Astrocyte of the cerebellum (primary cell): ENCODE data around the gene NRG4.

Source experiments
- DNase-seq: peaks from one replicate; pipeline ENCODE4 v3.0.0-alpha.2; 2011; ENCODE audit warnings: low read depth
- H3K4me3 ChIP-seq: 2 replicates; pipeline ENCODE4 v1.5.1; 2011; ENCODE audit warnings: mild to moderate bottlenecking, low read depth, low read length, moderate library complexity
- CTCF ChIP-seq: IDR thresholded peaks from 2 replicates; pipeline ENCODE4 v1.5.1; 2012; ENCODE audit warnings: low read length, low read depth, moderate library complexity, mild to moderate bottlenecking; ENCODE audit errors: missing control alignments
- in situ Hi-C: cut with HindIII; loops from 2 replicates; pipeline ENCODE4 v1.10.0; 2017; ENCODE audit warnings: low sequenced_read_pairs

NRG4 gene

GRCh38 chr15:75947092-75947491, 65.1 kb downstream of the NRG4 start:
- H3K4me3 ChIP-seq = no peak overlapping the region
- in situ Hi-C loops = loop anchor here (5.0 kb wide), 1 partner anchor 50 kb away; no protein-coding TSS in a partner anchor
- no peak for DNase-seq
- no peak for TF ChIP-seq CTCF

GRCh38 chr15:75945953-75946352, 66.3 kb downstream of the NRG4 start:
- no peak for DNase-seq
- in situ Hi-C loops = loop anchor here (5.0 kb wide), 1 partner anchor 49 kb away; no protein-coding TSS in a partner anchor
- no peak overlapping the region for H3K4me3 ChIP-seq
- no peak for TF ChIP-seq CTCF

- TF ChIP-seq CTCF = no peak
- no peak for DNase-seq
- no peak overlapping the region for H3K4me3 ChIP-seq
- in situ Hi-C loops = no loop called here
These were observed 68.5 kb downstream of the NRG4 start for GRCh38 chr15:75943713-75944215.

- H3K4me3 ChIP-seq = no peak overlapping the region
- in situ Hi-C loops = no loop called here
- TF ChIP-seq CTCF = no peak
- DNase-seq = no peak
These were observed 69.0 kb downstream of the NRG4 start for GRCh38 chr15:75943246-75943645.

GRCh38 chr15:75942464-75942863, 69.8 kb downstream of the NRG4 start:
- in situ Hi-C loops = no loop called here
- no peak for DNase-seq
- no peak for TF ChIP-seq CTCF
- no peak overlapping the region for H3K4me3 ChIP-seq

- in situ Hi-C loops = no loop called here
- no peak for DNase-seq
These were observed 81.4 kb downstream of the NRG4 start for GRCh38 chr15:75930866-75931265.

More at GRCh38 chr15:75930866-75931265, 81.4 kb downstream of the NRG4 start:
- H3K4me3 ChIP-seq = no peak overlapping the region
- no peak for TF ChIP-seq CTCF
